GM18909 (cell line): Measurements from ENCODE around the gene C17orf78.
"Not testable (repeated sequence)": the region's sequence is repeated elsewhere in the genome, so short reads cannot be mapped to it uniquely, and the experiment has no call there.

Experiments used
- ATAC-seq: cut with Tn5 transposase; IDR thresholded peaks from one replicate; pipeline ENCODE4 v1.9.1; 2021; ENCODE audit warnings: mild to moderate bottlenecking; ENCODE audit not compliant: unreplicated experiment, poor library complexity

C17orf78 gene

GRCh38 chr17:37375706-37376105 lies at the start of gene C17orf78:
Gene C17orf78 (plus strand): TSS chr17:37375985. CDS start chr17:37376093, 108 bp downstream.
- ATAC-seq, result no peak

- ATAC-seq, result no peak
Observed at GRCh38 chr17:37327341-37328090, 48.3 kb upstream of the C17orf78 start.

GRCh38 chr17:37338847-37339246 lies 36.9 kb upstream of the C17orf78 start:
- ATAC-seq, result no peak

- no peak for ATAC-seq
Observed at GRCh38 chr17:37339321-37339720, 36.5 kb upstream of the C17orf78 start.

GRCh38 chr17:37340804-37341203 lies 35.0 kb upstream of the C17orf78 start:
- no peak for ATAC-seq

GRCh38 chr17:37342589-37342988 lies 33.2 kb upstream of the C17orf78 start:
- ATAC-seq, result no peak

GRCh38 chr17:37344519-37344918 lies 31.3 kb upstream of the C17orf78 start:
- ATAC-seq, result no peak

- not testable (repeated sequence) for ATAC-seq
Observed at GRCh38 chr17:37346863-37347402, 28.9 kb upstream of the C17orf78 start.

GRCh38 chr17:37356796-37357569 lies 18.8 kb upstream of the C17orf78 start:
- ATAC-seq, result not testable (repeated sequence)

GRCh38 chr17:37358098-37358829 lies 17.5 kb upstream of the C17orf78 start:
- peak; percentile 10 for ATAC-seq

- peak; percentile 93 for ATAC-seq
Observed at GRCh38 chr17:37358830-37359681, 16.7 kb upstream of the C17orf78 start.

GRCh38 chr17:37359682-37360188 lies 16.1 kb upstream of the C17orf78 start:
- no peak for ATAC-seq

- ATAC-seq, result no peak
Observed at GRCh38 chr17:37360632-37361031, 15.2 kb upstream of the C17orf78 start.

- ATAC-seq, result no peak
Observed at GRCh38 chr17:37361543-37361942, 14.2 kb upstream of the C17orf78 start.

- ATAC-seq, result no peak
Observed at GRCh38 chr17:37365589-37365988, 10.2 kb upstream of the C17orf78 start.

GRCh38 chr17:37368577-37368976 lies 7.2 kb upstream of the C17orf78 start:
- ATAC-seq, result no peak

GRCh38 chr17:37373530-37374159 lies 2.1 kb upstream of the C17orf78 start:
- peak; percentile 62 for ATAC-seq

GRCh38 chr17:37382056-37382455 lies 6.3 kb downstream of the C17orf78 start:
- no peak for ATAC-seq

- no peak for ATAC-seq
Observed at GRCh38 chr17:37384560-37385149, 8.9 kb downstream of the C17orf78 start.
